GM12878 (cell line): ENCODE data around the gene SPIB. TPM values are rescaled to one million over a fixed set of nuclear protein-coding genes. Genes with fewer than 3 reads are reported as not detected.

Source experiments
- ASH2L ChIP-seq: fragments of 300-600, 200-600 bp; sonication (generic); IDR thresholded peaks from 2 replicates; pipeline ENCODE4 v1.6.1; 2017; ENCODE audit warnings: low read depth, mild to moderate bottlenecking, borderline replicate concordance
- BHLHE40 ChIP-seq, 2 experiments: fragments of 450-650 bp in 1 of 2; IDR thresholded peaks; 2 replicates each; pipeline ENCODE4 v1.6.1; 2011 to 2017; ENCODE audit warnings: low read depth in 2 of 2, borderline replicate concordance in 1 of 2, improper control_type of control experiment in 1 of 2, low read length in 1 of 2, mild to moderate bottlenecking in 1 of 2
- CBX3 ChIP-seq: fragments of 200-600 bp; sonication (generic); IDR thresholded peaks from 2 replicates; pipeline ENCODE4 v1.6.1; 2016; ENCODE audit warnings: low read depth, borderline replicate concordance
- CHD1 ChIP-seq: IDR thresholded peaks from 2 replicates; pipeline ENCODE4 v1.6.1; 2012; ENCODE audit warnings: low read depth, low read length, improper control_type of control experiment
- HDGF ChIP-seq: fragments of 450-650 bp; IDR thresholded peaks from 2 replicates; pipeline ENCODE4 v1.6.1; 2016; ENCODE audit warnings: antibody characterized with exemption
- IKZF1 ChIP-seq: fragments of 450-650 bp; conservative IDR thresholded peaks from 2 replicates; pipeline ENCODE4 v1.6.1; 2017; ENCODE audit warnings: antibody characterized with exemption, mild to moderate bottlenecking
- NFIC ChIP-seq: IDR thresholded peaks from 2 replicates; pipeline ENCODE4 v1.6.1; 2012; ENCODE audit warnings: low read depth, mild to moderate bottlenecking, inconsistent platforms, low read length, moderate library complexity
- NFXL1 ChIP-seq: fragments of 450-650 bp; IDR thresholded peaks from 2 replicates; pipeline ENCODE4 v1.6.1; 2017; ENCODE audit warnings: antibody characterized with exemption, mild to moderate bottlenecking, borderline replicate concordance
- NR2F1 ChIP-seq: fragments of 450-650 bp; conservative IDR thresholded peaks from 2 replicates; pipeline ENCODE4 v1.6.1; 2017; ENCODE audit warnings: mild to moderate bottlenecking
- POLR2AphosphoS5 ChIP-seq: IDR thresholded peaks from 2 replicates; pipeline ENCODE4 v1.6.1; 2011; ENCODE audit warnings: mild to moderate bottlenecking, low read length, inconsistent platforms
- RAD51 ChIP-seq: fragments of 450-650 bp; IDR thresholded peaks from 2 replicates; pipeline ENCODE4 v1.6.1; 2016; ENCODE audit warnings: moderate library complexity, mild to moderate bottlenecking, inconsistent platforms
- RUNX3 ChIP-seq: IDR thresholded peaks from 2 replicates; pipeline ENCODE4 v1.6.1; 2012; ENCODE audit warnings: low read length, inconsistent platforms
- SMAD1 ChIP-seq: fragments of 450-650 bp; IDR thresholded peaks from 2 replicates; pipeline ENCODE4 v1.6.1; 2018; ENCODE audit warnings: mild to moderate bottlenecking, low read depth; ENCODE audit not compliant: partially characterized antibody
- SPI1 ChIP-seq: IDR thresholded peaks from 2 replicates; pipeline ENCODE4 v1.6.1; 2011; ENCODE audit warnings: low read depth, mild to moderate bottlenecking, low read length, moderate library complexity, borderline replicate concordance; ENCODE audit not compliant: insufficient read depth
- WRNIP1 ChIP-seq: IDR thresholded peaks from 2 replicates; pipeline ENCODE4 v1.6.1; 2011; ENCODE audit warnings: low read depth, low read length, improper control_type of control experiment, borderline replicate concordance
- ZSCAN29 ChIP-seq: fragments of 450-650 bp; IDR thresholded peaks from 2 replicates; pipeline ENCODE4 v1.6.1; 2017; ENCODE audit warnings: mild to moderate bottlenecking, moderate library complexity
- polyA plus RNA-seq, 11 experiments: library from polyadenylated mRNA; depleted of rRNA in 4 of 11; unstranded in 6 of 11; stranded (reverse) in 5 of 11; fragments of >200 nt; fragmentation: Nextera tagmentation in 4 of 11; fragmentation: Illumina TruSeq in 1 of 11; extraction: Ambion mirVana in 4 of 11; extraction: Trizol in 1 of 11; gene quantifications; 1 replicate in 1 of 11; 2 replicates in 10 of 11; pipeline versions ENCODE4 v1.2.1 to v1.2.3, GENCODE V29; 2011 to 2016; ENCODE audit warnings: inconsistent platforms in 2 of 11, missing spikeins in 2 of 11, low read depth in 1 of 11
- total RNA-seq, 4 experiments: library from RNA; depleted of rRNA in 3 of 4; stranded (reverse); fragments of >200 nt in 3 of 4; fragmentation: Illumina TruSeq in 1 of 4; extraction: Trizol in 1 of 4; gene quantifications; 2 replicates each; pipeline versions ENCODE4 v1.2.1 to v1.2.3, GENCODE V29; 2013 to 2021
- TF ChIP-seq, protein P1 (sequence below): IDR thresholded peaks from 2 replicates; pipeline ENCODE4 v1.6.1; 2012; ENCODE audit warnings: low read depth, low read length, improper control_type of control experiment
- TF ChIP-seq, protein P2 (sequence below): fragments of 450-650 bp; formaldehyde crosslinking; IDR thresholded peaks from 2 replicates; pipeline ENCODE4 v1.5.0; 2022; ENCODE audit warnings: mild to moderate bottlenecking, missing genetic modification characterization
- TF ChIP-seq, protein P3 (sequence below): IDR thresholded peaks from 2 replicates; pipeline ENCODE4 v1.6.1; 2012; ENCODE audit warnings: low read length, inconsistent platforms

Gene SPIB
- total and polyA plus RNA-seq, 10 of the 15 experiments (the other 5 are each of a cell fraction or from before 2014, with no cell fraction given) = 3.5 to 123 (median 56.0) TPM

DNA sequence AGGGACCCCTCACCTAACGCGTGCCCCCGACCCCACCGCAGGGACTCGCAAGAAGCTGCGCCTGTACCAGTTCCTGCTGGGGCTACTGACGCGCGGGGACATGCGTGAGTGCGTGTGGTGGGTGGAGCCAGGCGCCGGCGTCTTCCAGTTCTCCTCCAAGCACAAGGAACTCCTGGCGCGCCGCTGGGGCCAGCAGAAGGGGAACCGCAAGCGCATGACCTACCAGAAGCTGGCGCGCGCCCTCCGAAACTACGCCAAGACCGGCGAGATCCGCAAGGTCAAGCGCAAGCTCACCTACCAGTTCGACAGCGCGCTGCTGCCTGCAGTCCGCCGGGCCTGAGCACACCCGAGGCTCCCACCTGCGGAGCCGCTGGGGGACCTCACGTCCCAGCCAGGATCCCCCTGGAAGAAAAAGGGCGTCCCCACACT lies 9.3 kb downstream of the SPIB start (continued):
- TF ChIP-seq ASH2L (no peak), NR2F1 (peak; percentile 59), SMAD1 (no peak), HDGF (no peak), RUNX3 (peak; percentile 53), BHLHE40 (IDR thresholded peaks at IDR 0.05; ENCODE audit: borderline replicate concordance in 1 of 2, low read depth in 2 of 2, low read length in 1 of 2) (peak in 1 of 2 experiments; percentile 61; a peak in 2 of 4 replicates), WRNIP1 (no peak), IKZF1 (peak; percentile 64; the same call in 1 of the 2 replicates), CHD1 (no peak), CBX3 (no peak), SPI1 (peak; percentile 11; the same call in 1 of the 2 replicates), POLR2AphosphoS5 (0 out of 2 replicates have a peak, but pooled peaks have one; percentile 34), ZSCAN29 (no peak), RAD51 (no peak), NFIC (no peak), NFXL1 (no peak)
- TF ChIP-seq, protein P1, sequence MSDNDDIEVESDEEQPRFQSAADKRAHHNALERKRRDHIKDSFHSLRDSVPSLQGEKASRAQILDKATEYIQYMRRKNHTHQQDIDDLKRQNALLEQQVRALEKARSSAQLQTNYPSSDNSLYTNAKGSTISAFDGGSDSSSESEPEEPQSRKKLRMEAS = no peak
- TF ChIP-seq, protein P2, sequence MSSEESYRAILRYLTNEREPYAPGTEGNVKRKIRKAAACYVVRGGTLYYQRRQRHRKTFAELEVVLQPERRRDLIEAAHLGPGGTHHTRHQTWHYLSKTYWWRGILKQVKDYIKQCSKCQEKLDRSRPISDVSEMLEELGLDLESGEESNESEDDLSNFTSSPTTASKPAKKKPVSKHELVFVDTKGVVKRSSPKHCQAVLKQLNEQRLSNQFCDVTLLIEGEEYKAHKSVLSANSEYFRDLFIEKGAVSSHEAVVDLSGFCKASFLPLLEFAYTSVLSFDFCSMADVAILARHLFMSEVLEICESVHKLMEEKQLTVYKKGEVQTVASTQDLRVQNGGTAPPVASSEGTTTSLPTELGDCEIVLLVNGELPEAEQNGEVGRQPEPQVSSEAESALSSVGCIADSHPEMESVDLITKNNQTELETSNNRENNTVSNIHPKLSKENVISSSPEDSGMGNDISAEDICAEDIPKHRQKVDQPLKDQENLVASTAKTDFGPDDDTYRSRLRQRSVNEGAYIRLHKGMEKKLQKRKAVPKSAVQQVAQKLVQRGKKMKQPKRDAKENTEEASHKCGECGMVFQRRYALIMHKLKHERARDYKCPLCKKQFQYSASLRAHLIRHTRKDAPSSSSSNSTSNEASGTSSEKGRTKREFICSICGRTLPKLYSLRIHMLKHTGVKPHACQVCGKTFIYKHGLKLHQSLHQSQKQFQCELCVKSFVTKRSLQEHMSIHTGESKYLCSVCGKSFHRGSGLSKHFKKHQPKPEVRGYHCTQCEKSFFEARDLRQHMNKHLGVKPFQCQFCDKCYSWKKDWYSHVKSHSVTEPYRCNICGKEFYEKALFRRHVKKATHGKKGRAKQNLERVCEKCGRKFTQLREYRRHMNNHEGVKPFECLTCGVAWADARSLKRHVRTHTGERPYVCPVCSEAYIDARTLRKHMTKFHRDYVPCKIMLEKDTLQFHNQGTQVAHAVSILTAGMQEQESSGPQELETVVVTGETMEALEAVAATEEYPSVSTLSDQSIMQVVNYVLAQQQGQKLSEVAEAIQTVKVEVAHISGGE (CRISPR knock-in tag) = no peak
- TF ChIP-seq, protein P3, sequence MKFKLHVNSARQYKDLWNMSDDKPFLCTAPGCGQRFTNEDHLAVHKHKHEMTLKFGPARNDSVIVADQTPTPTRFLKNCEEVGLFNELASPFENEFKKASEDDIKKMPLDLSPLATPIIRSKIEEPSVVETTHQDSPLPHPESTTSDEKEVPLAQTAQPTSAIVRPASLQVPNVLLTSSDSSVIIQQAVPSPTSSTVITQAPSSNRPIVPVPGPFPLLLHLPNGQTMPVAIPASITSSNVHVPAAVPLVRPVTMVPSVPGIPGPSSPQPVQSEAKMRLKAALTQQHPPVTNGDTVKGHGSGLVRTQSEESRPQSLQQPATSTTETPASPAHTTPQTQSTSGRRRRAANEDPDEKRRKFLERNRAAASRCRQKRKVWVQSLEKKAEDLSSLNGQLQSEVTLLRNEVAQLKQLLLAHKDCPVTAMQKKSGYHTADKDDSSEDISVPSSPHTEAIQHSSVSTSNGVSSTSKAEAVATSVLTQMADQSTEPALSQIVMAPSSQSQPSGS = no peak
